ENCODE results near the gene KIF26B. TPM values are rescaled to one million over a fixed set of nuclear protein-coding genes. Genes with fewer than 3 reads are reported as not detected.

KIF26B gene
- total RNA-seq, 4 donors from 2014 or later = 0.20 to 0.79 (median 0.41) TPM; not detected in 1

DNA sequence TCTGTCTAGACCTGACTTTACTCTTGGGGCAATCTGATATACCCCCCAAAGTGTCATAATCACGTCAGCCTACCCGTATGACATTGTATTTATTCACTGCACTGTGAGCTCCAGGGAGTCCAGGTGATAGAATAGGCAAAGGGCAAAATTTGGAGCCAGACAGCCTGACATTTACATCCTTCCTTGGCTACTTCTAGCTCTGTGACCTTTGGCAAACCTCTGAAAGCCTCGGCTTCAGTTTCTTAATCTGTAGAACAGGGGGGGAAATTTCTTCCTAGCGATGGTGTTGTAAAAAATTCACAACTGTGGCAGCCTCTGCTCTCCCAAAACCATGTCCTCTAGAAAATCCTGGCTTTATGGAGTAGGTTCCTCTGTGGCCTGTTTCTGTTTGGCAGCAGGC, 240.9 kb downstream of the KIF26B start:
- Histone ChIP-seq H3K36me3 (no peaks in the 10 kb centered on the region), H3K4me1 (peaks cover 0 to 4% (median 0%) of the 10 kb centered on the region in 4 donors), H3K9me3 (no peaks in the 10 kb centered on the region), H3K27me3 (peaks cover 71% of the 10 kb centered on the region), H3K4me3 (no peak overlapping the region), H3K27ac (no peak overlapping the region)
- no peak for TF ChIP-seq POLR2A (IDR thresholded peaks at IDR 0.05)
- TF ChIP-seq CTCF (IDR thresholded peaks at IDR 0.05) = no peak
- TF ChIP-seq EP300 (IDR thresholded peaks at IDR 0.05; ENCODE audit: low read depth) = no peak
- no peak for TF ChIP-seq POLR2AphosphoS5 (IDR thresholded peaks at IDR 0.05)
- in situ Hi-C loops (cut with MboI; ENCODE audit: low pct_ligation_motif_present in 1 of 4, low pct_unique_long_range_greater_than_20kb in 1 of 4, low sequenced_read_pairs in 3 of 4) (no loop called here), intact Hi-C loops (cut with DNase I; ENCODE audit: low total_unique reads) (no loop called here)
- 40 to 69% methylated on average over 2 to 4 of the region's 4 CpGs for WGBS, 2 donors (ENCODE audit: low coverage in 1 of 2)
- DNase-seq = no peak

DNA sequence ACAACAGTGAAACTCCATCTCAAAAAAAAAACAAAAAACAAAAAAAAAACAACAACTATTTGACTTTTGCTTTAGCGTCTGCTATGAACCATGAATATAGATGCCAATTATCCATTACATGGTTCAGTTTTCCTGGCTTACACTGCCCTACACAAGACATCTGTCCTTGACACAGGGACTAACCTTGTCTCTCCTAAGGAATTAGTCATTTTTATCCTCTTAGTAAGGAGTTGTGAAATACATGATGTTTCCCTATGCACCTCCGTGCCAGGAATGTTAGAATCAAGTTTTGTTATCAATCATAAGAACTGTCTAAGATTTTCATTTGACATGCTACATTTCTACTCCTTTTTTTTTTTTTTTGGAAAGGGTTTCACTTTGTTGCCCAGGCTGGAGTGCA, 241.8 kb downstream of the KIF26B start:
- H3K4me3 ChIP-seq = no peak overlapping the region
- H3K27me3 ChIP-seq = peaks cover 71% of the 10 kb centered on the region
- TF ChIP-seq CTCF (IDR thresholded peaks at IDR 0.05) (no peak), EP300 (IDR thresholded peaks at IDR 0.05; ENCODE audit: low read depth) (no peak), POLR2AphosphoS5 (IDR thresholded peaks at IDR 0.05) (no peak), POLR2A (IDR thresholded peaks at IDR 0.05) (no peak)
- H3K36me3 ChIP-seq = no peaks in the 10 kb centered on the region
- in situ Hi-C loops (cut with MboI; ENCODE audit: low pct_ligation_motif_present in 1 of 4, low pct_unique_long_range_greater_than_20kb in 1 of 4, low sequenced_read_pairs in 3 of 4) (no loop called here), intact Hi-C loops (cut with DNase I; ENCODE audit: low total_unique reads) (no loop called here)
- no peaks in the 10 kb centered on the region for H3K9me3 ChIP-seq
- no peak overlapping the region for H3K27ac ChIP-seq
- WGBS, 2 donors (ENCODE audit: low coverage in 1 of 2) = 46 to 58% methylated on average over 2 of the region's 2 CpGs
- H3K4me1 ChIP-seq = peaks cover 0 to 4% (median 0%) of the 10 kb centered on the region in 4 donors
- DNase-seq = no peak

GRCh38 chr1:245397771-245398170, 243.0 kb downstream of the KIF26B start:
- in situ Hi-C loops (cut with MboI; ENCODE audit: low pct_ligation_motif_present in 1 of 4, low pct_unique_long_range_greater_than_20kb in 1 of 4, low sequenced_read_pairs in 3 of 4) = no loop called here
- TF ChIP-seq CTCF (IDR thresholded peaks at IDR 0.05) (no peak), EP300 (IDR thresholded peaks at IDR 0.05; ENCODE audit: low read depth) (no peak)
- H3K36me3 ChIP-seq = no peaks in the 10 kb centered on the region
- H3K27ac ChIP-seq = no peak overlapping the region
- DNase-seq = no peak
- peaks cover 0 to 4% (median 0%) of the 10 kb centered on the region in 4 donors for H3K4me1 ChIP-seq
- H3K27me3 ChIP-seq = peaks cover 74% of the 10 kb centered on the region
- intact Hi-C loops (cut with DNase I; ENCODE audit: low total_unique reads) = no loop called here
- no peak overlapping the region for H3K4me3 ChIP-seq
- H3K9me3 ChIP-seq = no peaks in the 10 kb centered on the region
- WGBS, 2 donors (ENCODE audit: low coverage in 1 of 2) = 44 to 52% methylated on average over 3 of the region's 3 CpGs

DNA sequence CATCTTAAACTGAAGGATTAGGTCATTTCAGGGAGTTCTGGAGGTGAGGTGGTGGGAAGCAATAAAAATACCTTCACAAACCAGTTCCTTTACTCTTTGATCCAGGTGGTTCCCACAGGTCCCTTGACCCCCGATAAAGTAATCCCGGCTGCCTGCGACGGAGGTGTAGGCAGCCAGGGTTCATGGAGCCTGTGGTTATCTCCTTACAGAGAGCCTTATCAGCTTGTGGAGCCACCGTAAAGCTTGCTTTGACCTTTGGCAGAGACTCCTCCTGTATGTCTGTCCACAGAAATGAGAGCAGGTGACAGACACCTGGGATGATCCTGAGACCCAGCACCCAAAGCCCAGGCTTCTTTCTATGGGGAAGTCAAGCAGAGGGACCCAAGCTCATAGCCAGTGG, 243.4 kb downstream of the KIF26B start:
- Histone ChIP-seq H3K27ac (no peak overlapping the region), H3K4me3 (no peak overlapping the region), H3K9me3 (no peaks in the 10 kb centered on the region), H3K36me3 (no peaks in the 10 kb centered on the region), H3K27me3 (peaks cover 74% of the 10 kb centered on the region), H3K4me1 (peaks cover 0 to 4% (median 0%) of the 10 kb centered on the region in 4 donors)
- TF ChIP-seq EP300 (IDR thresholded peaks at IDR 0.05; ENCODE audit: low read depth) (no peak), CTCF (IDR thresholded peaks at IDR 0.05) (no peak), POLR2A (IDR thresholded peaks at IDR 0.05) (no peak), POLR2AphosphoS5 (IDR thresholded peaks at IDR 0.05) (no peak)
- intact Hi-C loops (cut with DNase I; ENCODE audit: low total_unique reads) (no loop called here), in situ Hi-C loops (cut with MboI; ENCODE audit: low pct_ligation_motif_present in 1 of 4, low pct_unique_long_range_greater_than_20kb in 1 of 4, low sequenced_read_pairs in 3 of 4) (no loop called here)
- DNase-seq = no peak
- WGBS, 2 donors (ENCODE audit: low coverage in 1 of 2) = 54% methylated on average over 5 of the region's 5 CpGs; no CpG with 5 or more reads in 1 of the 2 donors

Data from transverse colon (tissue), 4 donors.